Measurements from ENCODE around the gene MON1A.

The MON1A gene

DNA sequence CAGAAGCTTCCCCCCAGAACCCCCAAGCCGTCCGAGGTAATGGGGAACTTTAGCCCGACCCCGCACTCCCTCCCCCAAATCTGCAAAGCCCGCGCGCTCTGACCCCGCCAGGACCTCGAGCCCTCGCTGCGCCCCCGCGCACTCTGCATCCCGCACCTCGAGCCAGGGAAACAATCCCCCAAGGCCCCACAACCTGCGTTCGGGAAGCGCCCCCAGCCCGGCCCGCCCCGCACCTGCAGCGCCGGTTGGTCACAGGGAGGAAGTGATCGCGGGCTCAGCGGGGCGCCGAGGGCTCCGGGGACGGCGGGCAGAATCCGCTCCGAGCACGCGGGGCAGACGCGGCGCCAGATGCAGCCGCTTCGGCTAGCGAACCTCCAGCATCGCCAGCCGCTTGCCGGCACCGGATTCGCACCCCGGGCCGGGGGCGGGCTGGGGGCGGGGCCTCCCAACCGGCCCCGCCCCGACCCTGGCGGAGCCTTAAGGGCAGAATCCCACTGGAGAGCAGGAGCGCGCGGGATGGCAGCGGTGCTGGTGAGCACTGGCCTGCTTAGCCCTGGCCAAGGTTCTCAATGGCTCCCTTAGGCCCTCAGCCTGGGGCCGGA is 60.0 kb downstream of the MON1A start, which contains the start of gene CAMKV:
Gene CAMKV (minus strand): TSS at position 382 of the 602 bp plus-strand sequence. CDS start 7,518 bp downstream, outside the sequence.
- TF ChIP-seq PPARA (CRISPR knock-in tag; IDR thresholded peaks at IDR 0.05; ENCODE audit: borderline replicate concordance) (no peak), ZFP3 (CRISPR knock-in tag; IDR thresholded peaks at IDR 0.05) (0 out of 2 replicates have a peak, but pooled peaks have one; percentile 23)
- peak; percentile 66 for ATAC-seq

GRCh38 chr3:49868862-49869466 is 60.6 kb downstream of the MON1A start:
- TF ChIP-seq PPARA (CRISPR knock-in tag; IDR thresholded peaks at IDR 0.05; ENCODE audit: borderline replicate concordance) (no peak), SNAI2 (CRISPR knock-in tag; IDR thresholded peaks at IDR 0.05) (no peak)
- TF ChIP-seq, protein P1, sequence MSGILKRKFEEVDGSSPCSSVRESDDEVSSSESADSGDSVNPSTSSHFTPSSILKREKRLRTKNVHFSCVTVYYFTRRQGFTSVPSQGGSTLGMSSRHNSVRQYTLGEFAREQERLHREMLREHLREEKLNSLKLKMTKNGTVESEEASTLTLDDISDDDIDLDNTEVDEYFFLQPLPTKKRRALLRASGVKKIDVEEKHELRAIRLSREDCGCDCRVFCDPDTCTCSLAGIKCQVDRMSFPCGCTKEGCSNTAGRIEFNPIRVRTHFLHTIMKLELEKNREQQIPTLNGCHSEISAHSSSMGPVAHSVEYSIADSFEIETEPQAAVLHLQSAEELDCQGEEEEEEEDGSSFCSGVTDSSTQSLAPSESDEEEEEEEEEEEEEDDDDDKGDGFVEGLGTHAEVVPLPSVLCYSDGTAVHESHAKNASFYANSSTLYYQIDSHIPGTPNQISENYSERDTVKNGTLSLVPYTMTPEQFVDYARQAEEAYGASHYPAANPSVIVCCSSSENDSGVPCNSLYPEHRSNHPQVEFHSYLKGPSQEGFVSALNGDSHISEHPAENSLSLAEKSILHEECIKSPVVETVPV (CRISPR knock-in tag; IDR thresholded peaks at IDR 0.05), result no peak
- ATAC-seq, result no peak

DNA sequence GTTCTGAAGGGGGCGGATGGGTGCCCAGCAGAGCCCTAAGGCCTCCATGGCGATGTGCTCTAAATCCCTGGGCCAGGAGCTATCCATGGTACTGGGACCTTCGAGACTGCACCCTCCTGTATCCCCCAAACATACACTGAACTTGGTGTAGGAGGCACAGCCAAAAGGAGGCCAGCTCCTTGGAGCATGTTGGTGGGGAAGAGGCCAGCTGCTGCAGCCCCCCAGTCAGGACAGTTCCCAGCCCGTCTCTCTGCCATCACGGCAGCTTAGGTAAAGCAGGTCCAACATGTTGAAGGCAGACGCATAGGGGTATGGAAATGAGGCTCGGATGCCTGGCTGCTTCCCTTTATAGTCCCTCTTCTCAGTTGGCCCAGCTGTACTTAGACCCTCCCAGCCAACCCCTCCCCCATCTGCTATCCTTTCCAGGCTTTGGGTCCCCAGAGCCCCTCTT is 61.7 kb downstream of the MON1A start:
- TF ChIP-seq ARNTL (CRISPR knock-in tag; IDR thresholded peaks at IDR 0.05; ENCODE audit: borderline replicate concordance, low read depth) (no peak), TOX (CRISPR knock-in tag; IDR thresholded peaks at IDR 0.05; ENCODE audit: borderline replicate concordance) (no peak), ZNF565 (CRISPR knock-in tag; conservative IDR thresholded peaks at IDR 0.05; ENCODE audit: low read depth) (no peak), ESRRG (CRISPR knock-in tag; IDR thresholded peaks at IDR 0.05) (no peak)
- TF ChIP-seq, protein P2, sequence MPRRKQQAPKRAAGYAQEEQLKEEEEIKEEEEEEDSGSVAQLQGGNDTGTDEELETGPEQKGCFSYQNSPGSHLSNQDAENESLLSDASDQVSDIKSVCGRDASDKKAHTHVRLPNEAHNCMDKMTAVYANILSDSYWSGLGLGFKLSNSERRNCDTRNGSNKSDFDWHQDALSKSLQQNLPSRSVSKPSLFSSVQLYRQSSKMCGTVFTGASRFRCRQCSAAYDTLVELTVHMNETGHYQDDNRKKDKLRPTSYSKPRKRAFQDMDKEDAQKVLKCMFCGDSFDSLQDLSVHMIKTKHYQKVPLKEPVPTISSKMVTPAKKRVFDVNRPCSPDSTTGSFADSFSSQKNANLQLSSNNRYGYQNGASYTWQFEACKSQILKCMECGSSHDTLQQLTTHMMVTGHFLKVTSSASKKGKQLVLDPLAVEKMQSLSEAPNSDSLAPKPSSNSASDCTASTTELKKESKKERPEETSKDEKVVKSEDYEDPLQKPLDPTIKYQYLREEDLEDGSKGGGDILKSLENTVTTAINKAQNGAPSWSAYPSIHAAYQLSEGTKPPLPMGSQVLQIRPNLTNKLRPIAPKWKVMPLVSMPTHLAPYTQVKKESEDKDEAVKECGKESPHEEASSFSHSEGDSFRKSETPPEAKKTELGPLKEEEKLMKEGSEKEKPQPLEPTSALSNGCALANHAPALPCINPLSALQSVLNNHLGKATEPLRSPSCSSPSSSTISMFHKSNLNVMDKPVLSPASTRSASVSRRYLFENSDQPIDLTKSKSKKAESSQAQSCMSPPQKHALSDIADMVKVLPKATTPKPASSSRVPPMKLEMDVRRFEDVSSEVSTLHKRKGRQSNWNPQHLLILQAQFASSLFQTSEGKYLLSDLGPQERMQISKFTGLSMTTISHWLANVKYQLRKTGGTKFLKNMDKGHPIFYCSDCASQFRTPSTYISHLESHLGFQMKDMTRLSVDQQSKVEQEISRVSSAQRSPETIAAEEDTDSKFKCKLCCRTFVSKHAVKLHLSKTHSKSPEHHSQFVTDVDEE (CRISPR knock-in tag; IDR thresholded peaks at IDR 0.05), result no peak
- ATAC-seq, result peak; percentile 39

DNA sequence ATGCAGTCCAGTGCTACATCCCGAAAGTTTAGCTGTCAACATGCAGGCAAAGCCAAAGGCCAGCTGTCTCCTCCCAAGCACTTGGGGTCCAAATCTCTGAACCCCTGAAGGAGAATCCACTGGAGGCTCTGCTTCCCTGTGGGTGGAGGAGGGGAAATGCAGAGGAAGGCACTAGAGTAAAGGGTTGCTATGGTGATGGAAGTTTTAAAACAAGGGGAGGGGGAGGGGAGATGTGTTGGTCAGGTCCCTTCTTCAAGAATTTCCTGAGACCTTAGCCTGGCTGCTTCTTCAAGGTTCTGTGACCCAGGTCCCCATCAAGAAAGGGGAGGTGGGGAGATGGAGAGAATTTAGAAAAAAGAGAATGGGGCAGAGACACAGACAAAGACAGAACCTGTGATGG is 62.2 kb downstream of the MON1A start:
- no peak for ATAC-seq

DNA sequence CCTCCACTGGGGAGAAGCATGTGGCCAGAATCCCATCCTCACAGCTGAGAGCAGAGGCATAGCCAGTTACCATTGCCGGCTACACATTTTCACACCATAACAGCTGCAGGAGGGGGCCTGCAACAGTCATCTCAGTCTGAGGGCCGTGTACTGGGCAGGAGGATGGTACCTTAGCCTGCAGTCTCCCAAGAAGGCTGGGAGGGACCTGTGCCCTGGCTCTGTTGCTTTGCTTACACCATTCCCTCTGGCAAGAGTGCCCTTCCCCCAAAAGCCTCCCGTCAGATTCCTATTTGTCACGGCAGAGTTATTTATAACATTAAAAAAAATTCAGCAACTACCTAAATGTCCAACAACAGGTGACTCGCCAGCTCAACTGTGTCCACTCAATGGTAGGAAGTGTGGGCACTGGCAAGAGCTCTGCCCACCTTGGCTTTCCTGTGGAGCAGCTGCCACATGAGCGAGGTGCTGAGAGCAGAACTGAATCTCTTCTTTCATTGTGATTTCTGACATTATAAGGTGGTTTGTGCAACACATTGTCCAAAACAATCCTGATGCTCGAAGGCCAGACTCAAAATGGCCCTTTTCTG is 64.3 kb downstream of the MON1A start:
- no peak for ATAC-seq
- TF ChIP-seq TCF4 (CRISPR knock-in tag; IDR thresholded peaks at IDR 0.05; ENCODE audit: borderline replicate concordance) (no peak), ZNF70 (CRISPR knock-in tag; IDR thresholded peaks at IDR 0.05) (no peak), ZNF565 (CRISPR knock-in tag; conservative IDR thresholded peaks at IDR 0.05; ENCODE audit: low read depth) (no peak), TOX (CRISPR knock-in tag; IDR thresholded peaks at IDR 0.05; ENCODE audit: borderline replicate concordance) (no peak), CSDC2 (CRISPR knock-in tag; IDR thresholded peaks at IDR 0.05) (no peak), ARNTL (CRISPR knock-in tag; IDR thresholded peaks at IDR 0.05; ENCODE audit: borderline replicate concordance, low read depth) (no peak), SNAI2 (CRISPR knock-in tag; IDR thresholded peaks at IDR 0.05) (no peak), GLIS3 (CRISPR knock-in tag; IDR thresholded peaks at IDR 0.05) (no peak), RARB (CRISPR knock-in tag; IDR thresholded peaks at IDR 0.05) (no peak), PPARA (CRISPR knock-in tag; IDR thresholded peaks at IDR 0.05; ENCODE audit: borderline replicate concordance) (no peak)
- TF ChIP-seq, protein P1 (CRISPR knock-in tag; IDR thresholded peaks at IDR 0.05), result no peak

More for the DNA sequence above, 62.2 kb downstream of the MON1A start:
- TF ChIP-seq OSR1 (CRISPR knock-in tag; IDR thresholded peaks at IDR 0.05) (no peak), RARB (CRISPR knock-in tag; IDR thresholded peaks at IDR 0.05) (no peak), ZNF8 (CRISPR knock-in tag; IDR thresholded peaks at IDR 0.05) (no peak), PPARA (CRISPR knock-in tag; IDR thresholded peaks at IDR 0.05; ENCODE audit: borderline replicate concordance) (no peak), GLIS3 (CRISPR knock-in tag; IDR thresholded peaks at IDR 0.05) (no peak), ESRRG (CRISPR knock-in tag; IDR thresholded peaks at IDR 0.05) (no peak), ZNF565 (CRISPR knock-in tag; conservative IDR thresholded peaks at IDR 0.05; ENCODE audit: low read depth) (no peak), ZFP30 (CRISPR knock-in tag; IDR thresholded peaks at IDR 0.05) (no peak), BACH2 (CRISPR knock-in tag; IDR thresholded peaks at IDR 0.05; ENCODE audit: borderline replicate concordance) (no peak), ISL1 (CRISPR knock-in tag; IDR thresholded peaks at IDR 0.05) (no peak), SNAI2 (CRISPR knock-in tag; IDR thresholded peaks at IDR 0.05) (no peak), ARNTL (CRISPR knock-in tag; IDR thresholded peaks at IDR 0.05; ENCODE audit: borderline replicate concordance, low read depth) (no peak), ZFP3 (CRISPR knock-in tag; IDR thresholded peaks at IDR 0.05) (no peak), TOX (CRISPR knock-in tag; IDR thresholded peaks at IDR 0.05; ENCODE audit: borderline replicate concordance) (no peak)
- TF ChIP-seq, protein P3, sequence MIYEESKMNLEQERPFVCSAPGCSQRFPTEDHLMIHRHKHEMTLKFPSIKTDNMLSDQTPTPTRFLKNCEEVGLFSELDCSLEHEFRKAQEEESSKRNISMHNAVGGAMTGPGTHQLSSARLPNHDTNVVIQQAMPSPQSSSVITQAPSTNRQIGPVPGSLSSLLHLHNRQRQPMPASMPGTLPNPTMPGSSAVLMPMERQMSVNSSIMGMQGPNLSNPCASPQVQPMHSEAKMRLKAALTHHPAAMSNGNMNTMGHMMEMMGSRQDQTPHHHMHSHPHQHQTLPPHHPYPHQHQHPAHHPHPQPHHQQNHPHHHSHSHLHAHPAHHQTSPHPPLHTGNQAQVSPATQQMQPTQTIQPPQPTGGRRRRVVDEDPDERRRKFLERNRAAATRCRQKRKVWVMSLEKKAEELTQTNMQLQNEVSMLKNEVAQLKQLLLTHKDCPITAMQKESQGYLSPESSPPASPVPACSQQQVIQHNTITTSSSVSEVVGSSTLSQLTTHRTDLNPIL (CRISPR knock-in tag; IDR thresholded peaks at IDR 0.05; ENCODE audit: low read depth), result no peak
- TF ChIP-seq, protein P4, sequence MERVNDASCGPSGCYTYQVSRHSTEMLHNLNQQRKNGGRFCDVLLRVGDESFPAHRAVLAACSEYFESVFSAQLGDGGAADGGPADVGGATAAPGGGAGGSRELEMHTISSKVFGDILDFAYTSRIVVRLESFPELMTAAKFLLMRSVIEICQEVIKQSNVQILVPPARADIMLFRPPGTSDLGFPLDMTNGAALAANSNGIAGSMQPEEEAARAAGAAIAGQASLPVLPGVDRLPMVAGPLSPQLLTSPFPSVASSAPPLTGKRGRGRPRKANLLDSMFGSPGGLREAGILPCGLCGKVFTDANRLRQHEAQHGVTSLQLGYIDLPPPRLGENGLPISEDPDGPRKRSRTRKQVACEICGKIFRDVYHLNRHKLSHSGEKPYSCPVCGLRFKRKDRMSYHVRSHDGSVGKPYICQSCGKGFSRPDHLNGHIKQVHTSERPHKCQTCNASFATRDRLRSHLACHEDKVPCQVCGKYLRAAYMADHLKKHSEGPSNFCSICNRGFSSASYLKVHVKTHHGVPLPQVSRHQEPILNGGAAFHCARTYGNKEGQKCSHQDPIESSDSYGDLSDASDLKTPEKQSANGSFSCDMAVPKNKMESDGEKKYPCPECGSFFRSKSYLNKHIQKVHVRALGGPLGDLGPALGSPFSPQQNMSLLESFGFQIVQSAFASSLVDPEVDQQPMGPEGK (CRISPR knock-in tag; IDR thresholded peaks at IDR 0.05; ENCODE audit: borderline replicate concordance), result no peak

Measured in SK-N-SH treated with all-trans-retinoic acid at 6 μM for 48 hours (cell line).